ENCODE results near the gene EGFR.

Gene EGFR

DNA sequence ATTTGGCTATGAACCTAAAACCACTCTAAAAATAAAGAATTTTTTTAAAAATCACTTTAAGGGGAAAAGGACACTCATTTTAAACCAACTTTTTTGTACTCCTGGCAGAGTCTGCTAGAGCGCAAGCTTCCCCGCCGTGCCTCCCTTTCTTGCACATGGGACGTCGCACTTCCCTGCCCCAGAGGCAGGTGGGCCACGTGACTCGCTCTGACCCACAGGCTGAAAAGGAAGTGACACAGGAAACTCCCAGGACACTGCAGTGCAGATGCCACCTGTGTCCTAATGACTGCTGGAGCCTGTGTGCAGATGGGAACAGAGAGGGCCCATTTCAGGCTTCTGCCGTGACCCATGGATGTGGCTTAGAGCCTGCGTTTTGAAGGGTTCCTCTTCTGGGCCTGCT, 204.2 kb downstream of the EGFR start:
- H3K4me2 ChIP-seq: peak overlapping the region in 2 of 11 experiments; percentile 10 to 18; a peak in 1 of 22 replicates
- H3K27ac ChIP-seq: no peak overlapping the region
- H3K9me3 ChIP-seq (replicated peaks in 1 of 11): peaks cover 0 to 14% (median 9%) of the 10 kb centered on the region in 11 experiments; a peak in 9 of 22 replicates
- H3K27me3 ChIP-seq: no peaks in the 10 kb centered on the region
- peaks cover 0 to 5% (median 0%) of the 10 kb centered on the region in 10 experiments; a peak in 4 of 20 replicates for H3K4me1 ChIP-seq
- no peaks in the 10 kb centered on the region for H4K20me1 ChIP-seq
- no peak overlapping the region for H3K9ac ChIP-seq
- H3K4me3 ChIP-seq: no peak overlapping the region
- no peaks in the 10 kb centered on the region for H3K36me3 ChIP-seq
- TF ChIP-seq Cebpa-rat (IDR thresholded peaks at IDR 0.05): no peak

DNA sequence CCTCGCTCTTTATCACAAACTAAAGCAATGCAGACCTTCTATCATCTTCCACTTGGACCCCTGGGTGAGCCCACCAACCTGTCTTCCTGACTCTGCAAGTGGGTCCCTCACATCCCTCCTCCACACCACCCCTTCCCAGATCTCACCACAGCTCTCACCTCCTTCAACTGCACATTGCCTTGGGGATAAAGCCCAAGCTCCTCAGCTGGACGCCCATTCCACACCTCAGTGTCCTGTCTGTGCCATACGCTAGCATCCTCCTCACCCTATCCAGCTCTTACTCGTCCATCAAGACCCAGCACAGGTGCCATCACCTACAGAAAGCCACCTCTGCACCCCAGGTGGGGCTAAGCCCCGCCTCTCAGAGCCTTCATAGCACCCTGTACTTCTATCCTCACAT, 205.3 kb downstream of the EGFR start:
- TF ChIP-seq Cebpa-rat (IDR thresholded peaks at IDR 0.05): no peak
- peaks cover 0 to 5% (median 0%) of the 10 kb centered on the region in 10 experiments; a peak in 4 of 20 replicates for H3K4me1 ChIP-seq
- no peak overlapping the region for H3K4me3 ChIP-seq
- peaks cover 0 to 24% (median 11%) of the 10 kb centered on the region in 11 experiments; a peak in 13 of 22 replicates for H3K9me3 ChIP-seq (replicated peaks in 1 of 11)
- H3K27me3 ChIP-seq: no peaks in the 10 kb centered on the region
- H4K20me1 ChIP-seq: no peaks in the 10 kb centered on the region
- no peak overlapping the region for H3K27ac ChIP-seq
- no peaks in the 10 kb centered on the region for H3K36me3 ChIP-seq
- no peak overlapping the region for H3K4me2 ChIP-seq
- no peak overlapping the region for H3K9ac ChIP-seq

DNA sequence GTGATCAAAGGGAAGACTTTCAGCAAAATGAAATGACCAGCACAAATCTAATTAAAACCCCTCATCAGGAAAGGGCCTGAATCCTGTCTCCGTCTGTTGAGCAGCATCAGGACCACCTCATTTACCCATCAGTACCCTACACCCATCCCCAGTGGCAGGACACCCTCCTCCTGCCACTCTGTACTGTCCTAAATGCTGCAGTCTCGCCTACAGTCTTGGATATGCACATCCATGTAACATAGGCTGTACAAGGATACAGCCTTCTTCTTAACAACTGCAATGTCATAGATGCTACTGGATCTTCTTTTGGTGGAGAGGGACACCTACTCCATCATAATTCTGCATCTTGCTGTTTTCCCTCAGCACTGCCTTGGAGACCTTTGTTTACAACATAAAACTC, 206.0 kb downstream of the EGFR start:
- Histone ChIP-seq H3K4me3 (no peak overlapping the region), H3K9me3 (replicated peaks in 1 of 11) (peaks cover 4 to 31% (median 18%) of the 10 kb centered on the region in 11 experiments; a peak in 16 of 22 replicates), H3K36me3 (no peaks in the 10 kb centered on the region), H3K4me2 (no peak overlapping the region), H3K27me3 (no peaks in the 10 kb centered on the region), H4K20me1 (no peaks in the 10 kb centered on the region), H3K27ac (no peak overlapping the region), H3K9ac (no peak overlapping the region), H3K4me1 (peaks cover 0 to 5% (median 0%) of the 10 kb centered on the region in 10 experiments; a peak in 4 of 20 replicates)
- TF ChIP-seq Cebpa-rat (IDR thresholded peaks at IDR 0.05): no peak

DNA sequence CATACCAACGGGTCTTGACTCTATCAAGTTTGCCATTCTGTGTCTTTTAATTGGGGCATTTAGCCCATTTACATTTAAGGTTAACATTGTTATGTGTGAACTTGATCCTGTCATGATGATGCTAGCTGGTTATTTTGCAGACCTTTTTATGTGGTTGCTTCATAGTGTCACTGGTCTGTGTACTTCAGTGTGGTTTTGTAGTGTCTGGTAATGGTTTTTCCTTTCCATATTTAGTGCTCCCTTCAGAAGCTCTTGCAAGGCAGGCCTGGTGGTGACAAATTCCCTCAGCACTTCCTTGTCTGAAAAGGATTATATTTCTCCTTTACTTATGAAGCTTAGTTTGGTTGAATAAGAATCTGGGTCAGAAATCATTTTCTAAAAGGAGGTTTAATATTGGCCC, 211.2 kb downstream of the EGFR start:
- H3K4me3 ChIP-seq: no peak overlapping the region
- no peak overlapping the region for H3K9ac ChIP-seq
- no peak for TF ChIP-seq Cebpa-rat (IDR thresholded peaks at IDR 0.05)
- H3K9me3 ChIP-seq (replicated peaks in 1 of 11): peaks cover 10 to 48% (median 27%) of the 10 kb centered on the region in 11 experiments; a peak in 18 of 22 replicates
- H3K36me3 ChIP-seq: no peaks in the 10 kb centered on the region
- H4K20me1 ChIP-seq: no peaks in the 10 kb centered on the region
- no peaks in the 10 kb centered on the region for H3K27me3 ChIP-seq
- no peak overlapping the region for H3K4me2 ChIP-seq
- H3K4me1 ChIP-seq: no peaks in the 10 kb centered on the region
- H3K27ac ChIP-seq: no peak overlapping the region

DNA sequence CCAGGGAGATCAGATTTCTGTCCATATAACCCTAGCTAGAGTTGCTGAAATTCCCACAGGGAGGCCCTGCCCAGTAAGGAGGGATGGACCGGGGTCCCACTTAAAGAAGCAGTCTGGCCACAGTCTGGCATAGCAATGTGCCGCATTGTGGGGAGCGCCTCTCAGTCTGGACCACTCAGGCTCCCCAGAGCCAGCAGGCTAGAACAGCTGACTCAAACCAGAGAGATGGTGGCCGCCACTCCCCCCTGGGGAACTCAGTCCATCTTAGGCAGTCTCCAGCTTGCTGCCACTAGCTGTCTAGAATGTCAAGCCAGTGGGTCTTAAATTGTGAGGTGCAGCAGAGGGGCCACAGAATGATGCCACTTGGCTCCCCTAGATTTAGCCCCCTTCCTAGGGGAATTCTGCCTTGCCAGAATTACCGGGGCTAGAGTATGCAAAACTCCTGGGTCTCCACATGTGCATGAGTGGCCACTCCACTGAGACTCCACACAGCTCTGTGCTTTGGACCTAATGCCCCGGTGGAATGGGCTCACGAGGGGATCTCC, 213.0 kb downstream of the EGFR start:
- Histone ChIP-seq H3K4me2 (no peak overlapping the region), H3K27ac (no peak overlapping the region), H3K27me3 (no peaks in the 10 kb centered on the region), H4K20me1 (no peaks in the 10 kb centered on the region), H3K4me1 (no peaks in the 10 kb centered on the region), H3K9ac (no peak overlapping the region), H3K36me3 (no peaks in the 10 kb centered on the region), H3K4me3 (no peak overlapping the region), H3K9me3 (replicated peaks in 1 of 11) (peaks cover 10 to 48% (median 27%) of the 10 kb centered on the region in 11 experiments; a peak in 18 of 22 replicates)
- no peak for TF ChIP-seq Cebpa-rat (IDR thresholded peaks at IDR 0.05)

DNA sequence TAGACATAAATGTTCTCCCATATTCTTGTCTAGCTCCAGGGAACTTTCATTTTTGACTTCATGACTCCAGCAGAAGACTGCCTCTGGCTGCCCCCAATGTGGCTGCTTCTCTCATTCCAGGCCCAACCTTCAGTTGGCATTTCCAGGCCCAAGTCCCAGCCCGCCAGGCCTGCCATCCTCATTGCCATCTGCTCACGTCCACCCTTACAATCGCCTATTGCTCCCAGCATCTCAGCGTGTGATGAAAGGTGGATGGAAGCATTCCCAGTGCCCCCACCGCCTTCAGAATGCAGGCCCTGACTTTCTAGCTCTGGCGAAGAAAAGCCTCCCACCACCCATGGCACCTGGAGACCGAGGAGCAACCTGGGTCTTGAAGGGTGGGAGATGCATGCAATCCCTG, 214.2 kb downstream of the EGFR start:
- Histone ChIP-seq H3K9me3 (replicated peaks in 1 of 11) (peaks cover 4 to 38% (median 27%) of the 10 kb centered on the region in 11 experiments; a peak in 18 of 22 replicates), H3K4me1 (no peaks in the 10 kb centered on the region), H3K27ac (no peak overlapping the region), H3K36me3 (no peaks in the 10 kb centered on the region), H3K9ac (no peak overlapping the region), H3K27me3 (no peaks in the 10 kb centered on the region), H3K4me3 (no peak overlapping the region), H3K4me2 (no peak overlapping the region), H4K20me1 (no peaks in the 10 kb centered on the region; a peak in 1 of 22 replicates)
- no peak for TF ChIP-seq Cebpa-rat (IDR thresholded peaks at IDR 0.05)

DNA sequence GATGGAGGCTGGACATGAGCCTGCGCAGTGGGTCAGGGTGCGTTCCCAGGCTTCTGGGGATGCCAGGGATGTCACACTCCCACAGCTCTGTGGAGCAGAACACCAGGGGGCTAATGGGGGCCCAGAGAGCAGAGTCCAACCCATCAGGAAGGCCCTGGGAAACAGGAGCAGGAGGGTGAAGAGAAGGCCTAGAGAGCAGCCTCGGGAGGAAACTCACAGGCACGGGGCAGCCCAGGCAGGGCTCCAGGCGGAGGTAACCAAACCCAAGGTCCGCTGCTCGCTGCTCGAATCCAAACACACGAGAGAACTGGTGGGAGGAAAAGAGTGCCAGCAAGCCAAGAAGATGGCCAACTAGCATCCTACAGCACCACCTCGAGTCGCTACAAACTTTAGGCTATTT, 215.6 kb downstream of the EGFR start:
- Histone ChIP-seq H4K20me1 (no peaks in the 10 kb centered on the region; a peak in 1 of 22 replicates), H3K4me2 (no peak overlapping the region), H3K9ac (no peak overlapping the region), H3K4me3 (no peak overlapping the region), H3K4me1 (no peaks in the 10 kb centered on the region), H3K27me3 (no peaks in the 10 kb centered on the region), H3K27ac (no peak overlapping the region), H3K9me3 (replicated peaks in 1 of 11) (peaks cover 4 to 26% (median 19%) of the 10 kb centered on the region in 11 experiments; a peak in 18 of 22 replicates), H3K36me3 (no peaks in the 10 kb centered on the region)
- no peak for TF ChIP-seq Cebpa-rat (IDR thresholded peaks at IDR 0.05)

DNA sequence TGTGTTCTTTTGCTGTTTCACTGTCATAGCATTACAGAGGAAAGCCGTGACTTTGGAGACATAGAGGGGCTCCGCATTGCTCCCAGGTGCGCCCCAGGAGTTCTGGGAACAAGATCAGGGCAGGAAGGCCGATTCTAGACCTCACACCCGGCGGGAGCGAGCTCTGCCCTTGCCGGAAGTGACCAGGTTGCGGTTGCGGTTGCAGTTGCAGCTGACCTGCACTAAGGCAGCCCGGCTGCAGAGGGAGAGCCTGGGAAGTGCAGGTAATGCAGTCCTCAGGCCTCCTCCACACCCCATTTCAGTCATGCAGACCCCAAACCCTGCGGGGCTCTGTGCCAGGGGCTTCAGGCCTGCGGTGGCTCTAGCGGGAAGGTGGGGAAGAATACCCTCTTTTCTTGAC, 216.3 kb downstream of the EGFR start:
- Histone ChIP-seq H3K4me3 (no peak overlapping the region), H3K9me3 (replicated peaks in 1 of 11) (peaks cover 3 to 19% (median 12%) of the 10 kb centered on the region in 11 experiments; a peak in 13 of 22 replicates), H3K4me1 (no peaks in the 10 kb centered on the region), H3K27me3 (no peaks in the 10 kb centered on the region), H3K4me2 (no peak overlapping the region), H3K9ac (no peak overlapping the region), H4K20me1 (no peaks in the 10 kb centered on the region; a peak in 1 of 22 replicates), H3K36me3 (no peaks in the 10 kb centered on the region), H3K27ac (no peak overlapping the region)
- TF ChIP-seq Cebpa-rat (IDR thresholded peaks at IDR 0.05): no peak

DNA sequence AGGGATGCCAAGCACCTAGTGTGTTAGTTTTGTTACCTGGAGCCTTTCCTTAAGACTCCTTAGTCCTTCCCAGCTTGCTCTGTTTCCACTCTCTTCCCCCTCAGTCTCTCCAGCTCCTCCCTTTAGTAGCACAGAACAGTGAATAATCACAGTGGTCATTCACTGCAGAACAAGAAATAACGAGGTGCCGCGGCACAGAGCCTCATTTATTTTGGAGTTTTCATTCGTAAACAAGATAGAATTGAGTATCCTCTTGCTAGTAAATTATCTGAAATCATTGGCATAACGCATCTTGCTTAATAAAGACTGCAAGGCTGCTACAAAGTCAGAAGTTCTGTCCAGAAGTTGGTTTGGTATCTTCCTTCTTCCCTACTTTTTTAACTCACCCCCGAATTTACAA, 217.0 kb downstream of the EGFR start:
- TF ChIP-seq Cebpa-rat (IDR thresholded peaks at IDR 0.05): no peak
- no peak overlapping the region for H3K4me3 ChIP-seq
- H3K36me3 ChIP-seq: no peaks in the 10 kb centered on the region
- H3K27me3 ChIP-seq: no peaks in the 10 kb centered on the region
- H4K20me1 ChIP-seq: no peaks in the 10 kb centered on the region; a peak in 1 of 22 replicates
- no peak overlapping the region for H3K4me2 ChIP-seq
- H3K4me1 ChIP-seq: no peaks in the 10 kb centered on the region
- peaks cover 0 to 12% (median 5%) of the 10 kb centered on the region in 11 experiments; a peak in 8 of 22 replicates for H3K9me3 ChIP-seq (replicated peaks in 1 of 11)
- H3K9ac ChIP-seq: no peak overlapping the region
- H3K27ac ChIP-seq: no peak overlapping the region

DNA sequence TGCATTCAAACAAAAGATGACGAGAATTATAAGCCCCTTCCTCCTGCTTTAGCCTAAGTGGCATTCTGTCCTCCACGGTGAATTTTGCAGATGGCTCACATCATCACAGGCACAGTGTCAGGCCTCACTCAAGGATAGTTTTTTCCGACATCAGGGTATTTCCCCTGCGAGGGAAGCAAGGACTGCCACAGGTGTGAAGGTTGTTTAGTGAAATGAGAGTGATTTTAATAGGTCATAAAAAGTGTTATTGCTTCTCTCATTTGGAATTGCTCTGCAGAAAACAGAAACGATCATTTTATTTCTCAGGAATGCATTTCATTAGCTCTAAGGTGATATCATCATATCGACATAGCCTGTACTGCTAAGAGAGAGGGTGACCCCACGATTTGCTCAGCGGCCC, 217.7 kb downstream of the EGFR start:
- Histone ChIP-seq H3K4me3 (no peak overlapping the region), H3K4me2 (no peak overlapping the region), H3K9me3 (replicated peaks in 1 of 11) (peaks cover 0 to 5% (median under 1%) of the 10 kb centered on the region in 11 experiments; a peak in 4 of 22 replicates), H3K4me1 (no peaks in the 10 kb centered on the region), H3K27me3 (no peaks in the 10 kb centered on the region), H4K20me1 (no peaks in the 10 kb centered on the region; a peak in 1 of 22 replicates), H3K9ac (no peak overlapping the region), H3K27ac (no peak overlapping the region), H3K36me3 (no peaks in the 10 kb centered on the region)
- no peak for TF ChIP-seq Cebpa-rat (IDR thresholded peaks at IDR 0.05)

Measured in BLaER1 treated with 17β-estradiol and CSF1 and Interleukin-3, amounts not matched to agents 10 nM and 100 nM (cell line).